Psoas muscle (tissue), 8 donors: ENCODE measurements around the gene CRY2. TPM values are rescaled to one million over a fixed set of nuclear protein-coding genes. Genes with fewer than 3 reads are reported as not detected.

Experiments
- ATAC-seq, 4 donors: fragments of 200-7000 bp; cut with Tn5 transposase; one replicate each; pipeline ENCODE4 v1.9.1; 2020; ENCODE audit warnings: moderate library complexity in 3 of 4, mild to moderate bottlenecking in 2 of 4
- DNase-seq, 2 donors: peaks; one replicate each; pipeline ENCODE4 v3.0.0-alpha.2; 2020
- H3K27ac ChIP-seq: fragments of 200-600 bp; one replicate; pipeline ENCODE4 v1.8.0; 2022
- H3K27me3 ChIP-seq, 3 donors: fragments of 200-600 bp in 1 of 3; one replicate each; pipeline versions ENCODE4 v1.6.1 to v1.8.0; 2013 to 2022; ENCODE audit warnings: low read length in 2 of 3, mild to moderate bottlenecking in 2 of 3, moderate library complexity in 1 of 3; ENCODE audit not compliant: insufficient read depth in 3 of 3
- H3K36me3 ChIP-seq, 2 donors: fragments of 200-600 bp in 1 of 2; one replicate each; pipeline versions ENCODE4 v1.6.1 to v1.8.0; 2013 to 2022; ENCODE audit warnings: low read depth in 1 of 2, mild to moderate bottlenecking in 1 of 2, moderate library complexity in 1 of 2; ENCODE audit not compliant: insufficient read depth in 1 of 2
- H3K4me1 ChIP-seq: fragments of 200-600 bp; one replicate; pipeline ENCODE4 v1.8.0; 2022
- H3K4me3 ChIP-seq: fragments of 200-600 bp; one replicate; pipeline ENCODE4 v1.8.0; 2022; ENCODE audit warnings: mild to moderate bottlenecking
- H3K9me3 ChIP-seq: fragments of 200-600 bp; one replicate; pipeline ENCODE4 v1.8.0; 2022
- CTCF ChIP-seq: fragments of 200-600 bp; IDR thresholded peaks from one replicate; pipeline ENCODE4 v1.8.0; 2022; ENCODE audit warnings: antibody characterized with exemption
- WGBS, 3 donors: extraction: QIAGEN DNeasy Blood & Tissue Kit; methylation state at CpG; one replicate each; pipeline versions ENCODE4 v1.1.6 to v1.1.7; 2013; 5-methylcytosine and 5-hydroxymethylcytosine counted together
- intact Hi-C, 2 donors: fragments of 100-400 bp; cut with DNase I; formaldehyde crosslinking; loops; one replicate each; pipeline versions ENCODE4 v1.11.0 to v1.14.2; 2022
- polyA plus RNA-seq, 3 donors: library from polyadenylated mRNA; stranded (reverse); fragments of 200-250 nt; gene quantifications; one replicate each; pipeline ENCODE4 v1.2.3, GENCODE V29; 2013
- total RNA-seq, 4 donors: library from RNA; stranded (reverse); fragmentation: NEBNext Ultra II Directional in 2 of 4; extraction: Animal tissue kit (Norgen Biotek cat#: 25700) in 2 of 4; gene quantifications; one replicate each; pipeline versions ENCODE4 v1.2.1 to v1.2.4, GENCODE V29; 2021 to 2023
- donor health status: healthy with polysubstance abuse.
- donor health status: DM: no; HTN: no; CAD: no; lungs with moderate emphysema.
- donor health status: Bipolar disorder and iron deficiency.
- donor health status: healthy.
- donor health status: DM: yes; HTN: yes; CAD: no.
- donor health status: DM: no; HTN: no; CAD: no.
- donor health status: DM: no; HTN: no; CAD: no.
- donor health status: DM: yes; HTN: yes; CAD: no.

CRY2 gene
- total and polyA plus RNA-seq, 7 donors = 15.4 to 64.5 (median 30.7) TPM

- no peak for TF ChIP-seq CTCF
- peak overlapping the region; percentile 100 for H3K4me3 ChIP-seq
- H3K4me1 ChIP-seq = peaks cover 21% of the 10 kb centered on the region
- H3K9me3 ChIP-seq = no peaks in the 10 kb centered on the region
- intact Hi-C loops = loop anchor here (5.0 to 10.0 kb wide), 2 partner anchors 47 to 54 kb away; no protein-coding TSS in a partner anchor
- ATAC-seq (no peak), DNase-seq (peak; percentile 2 to 34)
- H3K27ac ChIP-seq = peak overlapping the region; percentile 97
- peaks cover 0 to 18% (median 10%) of the 10 kb centered on the region in 3 donors for H3K27me3 ChIP-seq
- peaks cover 2 to 21% of the 10 kb centered on the region in 2 donors for H3K36me3 ChIP-seq
- WGBS, 3 donors = 55 to 70% (median 59%) methylated on average over 7 of the region's 7 CpGs
Observed at GRCh38 chr11:45918962-45919675, 71.8 kb downstream of the CRY2 start.

- no peak for TF ChIP-seq CTCF
- ATAC-seq (no peak), DNase-seq (peak; percentile 12 to 63)
- Histone ChIP-seq H3K4me1 (peaks cover 21% of the 10 kb centered on the region), H3K36me3 (peaks cover 0 to 13% of the 10 kb centered on the region in 2 donors), H3K9me3 (no peaks in the 10 kb centered on the region), H3K4me3 (no peak overlapping the region), H3K27me3 (peaks cover 0 to 25% (median 12%) of the 10 kb centered on the region in 3 donors), H3K27ac (no peak overlapping the region)
- intact Hi-C loops = loop anchor here (5.0 to 10.0 kb wide), 2 partner anchors 48 to 55 kb away; no protein-coding TSS in a partner anchor
- 75 to 78% (median 77%) methylated on average over 12 to 13 of the region's 13 CpGs for WGBS, 3 donors
Observed at GRCh38 chr11:45919806-45920530, 72.7 kb downstream of the CRY2 start.

GRCh38 chr11:45920531-45921477 lies 73.5 kb downstream of the CRY2 start:
- intact Hi-C loops = no loop called here
- H3K9me3 ChIP-seq = no peaks in the 10 kb centered on the region
- no peak overlapping the region for H3K27ac ChIP-seq
- peaks cover 0 to 4% of the 10 kb centered on the region in 2 donors for H3K36me3 ChIP-seq
- no peak for TF ChIP-seq CTCF
- H3K27me3 ChIP-seq = peaks cover 0 to 33% (median 13%) of the 10 kb centered on the region in 3 donors
- peaks cover 21% of the 10 kb centered on the region for H3K4me1 ChIP-seq
- 81 to 85% (median 85%) methylated on average over 6 of the region's 6 CpGs for WGBS, 3 donors
- ATAC-seq (no peak), DNase-seq (peak; percentile 2 to 26)
- H3K4me3 ChIP-seq = no peak overlapping the region

- TF ChIP-seq CTCF = no peak
Observed at GRCh38 chr11:45921561-45922424, 74.5 kb downstream of the CRY2 start.

More at GRCh38 chr11:45921561-45922424, 74.5 kb downstream of the CRY2 start:
- 25 to 42% (median 31%) methylated on average over 29 to 54 of the region's 54 CpGs for WGBS, 3 donors
- Histone ChIP-seq H3K36me3 (no peaks in the 10 kb centered on the region), H3K4me1 (peaks cover 11% of the 10 kb centered on the region), H3K27ac (no peak overlapping the region), H3K4me3 (peak overlapping the region; percentile 52), H3K9me3 (no peaks in the 10 kb centered on the region), H3K27me3 (peaks cover 0 to 34% (median 13%) of the 10 kb centered on the region in 3 donors)
- DNase-seq = peak; percentile 14 to 47
- ATAC-seq = no peak
- intact Hi-C loops = no loop called here
